IMR-90 (cell line): ENCODE data around the gene HNRNPA3. TPM values are rescaled to one million over a fixed set of nuclear protein-coding genes. Genes with fewer than 3 reads are reported as not detected.

Source experiments
- ATAC-seq: fragments of 200-7000 bp; cut with Tn5 transposase; 2 replicates; pipeline ENCODE4 v1.9.1; 2020; ENCODE audit warnings: low read depth, mild to moderate bottlenecking, moderate library complexity
- Bru-seq: library from RNA; stranded (reverse); fragments of 400-500 nt; gene quantifications from one replicate; lab custom pipeline; 2021; lab: Mats Ljungman, UMichigan
- BruChase-seq, 2 experiments: library from RNA; stranded (reverse); fragments of 400-500 nt; gene quantifications; one replicate each; lab custom pipeline; 2021; lab: Mats Ljungman, UMichigan
- BruUV-seq: library from RNA; stranded (reverse); fragments of 400-500 nt; replicated peaks from 2 replicates; lab custom pipeline; 2021; lab: Mats Ljungman, UMichigan
- CTCF ChIA-PET: fragments of 300-600 bp; formaldehyde crosslinking; extraction: SDS; loops from one replicate; lab custom pipeline; 2021; ENCODE audit warnings: antibody characterized with exemption; lab: Yijun Ruan, JAX
- POLR2A ChIA-PET: fragments of 300-600 bp; sonication (Branson Sonifier 250); formaldehyde crosslinking; loops from one replicate; lab custom pipeline; 2022; ENCODE audit warnings: antibody characterized with exemption; ENCODE audit not compliant: unreplicated experiment; lab: Charles Lee
- DNase-seq: peaks from one replicate; pipeline ENCODE4 v3.0.0; 2013
- H2AFZ ChIP-seq: replicated peaks from 2 replicates; pipeline ENCODE3; 2013; ENCODE audit warnings: low read length, mild to moderate bottlenecking; ENCODE audit not compliant: poor library complexity
- H2AK5ac ChIP-seq: 2 replicates; pipeline ENCODE4 v1.6.1; 2013; ENCODE audit warnings: low read depth, low read length, inconsistent platforms
- H2AK9ac ChIP-seq: replicated peaks from 2 replicates; pipeline ENCODE3; 2013; ENCODE audit warnings: mild to moderate bottlenecking, low read depth, low read length, moderate library complexity; ENCODE audit not compliant: poor library complexity
- H2BK120ac ChIP-seq: 2 replicates; pipeline ENCODE4 v1.6.1; 2013; ENCODE audit warnings: low read depth, low read length, inconsistent platforms
- H2BK15ac ChIP-seq: 3 replicates; pipeline ENCODE4 v1.6.1; 2013; ENCODE audit warnings: low read depth, low read length, inconsistent platforms
- H2BK20ac ChIP-seq: 2 replicates; pipeline ENCODE4 v1.6.1; 2013; ENCODE audit warnings: low read depth, mild to moderate bottlenecking, inconsistent platforms, low read length, moderate library complexity
- H2BK5ac ChIP-seq: 2 replicates; pipeline ENCODE4 v1.6.1; 2013; ENCODE audit warnings: mild to moderate bottlenecking, low read depth, low read length, inconsistent platforms; ENCODE audit not compliant: poor library complexity, severe bottlenecking
- H3K14ac ChIP-seq: replicated peaks from 2 replicates; pipeline ENCODE4 v1.6.1; 2013; ENCODE audit warnings: low read depth, low read length, inconsistent platforms
- H3K18ac ChIP-seq: 2 replicates; pipeline ENCODE4 v1.6.1; 2013; ENCODE audit warnings: low read depth, low read length, control low read depth
- H3K23ac ChIP-seq: 2 replicates; pipeline ENCODE4 v1.6.1; 2013; ENCODE audit warnings: low read depth, low read length, inconsistent platforms
- H3K27ac ChIP-seq: 2 replicates; pipeline ENCODE4 v1.5.1; 2013; ENCODE audit warnings: mild to moderate bottlenecking, control low read depth, low read length; ENCODE audit not compliant: insufficient read depth
- H3K27me3 ChIP-seq: 2 replicates; pipeline ENCODE4 v1.6.1; 2013; ENCODE audit warnings: low read length; ENCODE audit not compliant: control insufficient read depth, insufficient read depth
- H3K36me3 ChIP-seq: 2 replicates; pipeline ENCODE4 v1.6.1; 2013; ENCODE audit warnings: low read length, mixed read lengths; ENCODE audit not compliant: control insufficient read depth, insufficient read depth
- H3K4ac ChIP-seq: 2 replicates; pipeline ENCODE4 v1.6.1; 2013; ENCODE audit warnings: low read depth, low read length, inconsistent platforms
- H3K4me1 ChIP-seq: 2 replicates; pipeline ENCODE4 v1.6.1; 2013; ENCODE audit warnings: low read length, mixed read lengths; ENCODE audit not compliant: control insufficient read depth, insufficient read depth
- H3K4me2 ChIP-seq: 2 replicates; pipeline ENCODE4 v1.6.1; 2013; ENCODE audit warnings: low read depth, mild to moderate bottlenecking, control low read depth, low read length, moderate library complexity
- H3K4me3 ChIP-seq: 2 replicates; pipeline ENCODE4 v1.5.1; 2013; ENCODE audit warnings: low read depth, mild to moderate bottlenecking, control low read depth, low read length, moderate library complexity; ENCODE audit not compliant: insufficient read depth
- H3K56ac ChIP-seq: 2 replicates; pipeline ENCODE4 v1.6.1; 2013; ENCODE audit warnings: low read length, inconsistent platforms; ENCODE audit not compliant: insufficient read depth; ENCODE audit errors: extremely low read depth
- H3K79me1 ChIP-seq, 2 experiments: 2 replicates each; pipeline ENCODE4 v1.6.1; 2013; ENCODE audit warnings: low read length in 2 of 2, inconsistent platforms in 1 of 2, low read depth in 1 of 2
- H3K9ac ChIP-seq: 2 replicates; pipeline ENCODE4 v1.6.1; 2013; ENCODE audit warnings: low read depth, low read length, control low read depth
- H3K9me1 ChIP-seq: 2 replicates; pipeline ENCODE4 v1.6.1; 2013; ENCODE audit warnings: low read length, inconsistent platforms; ENCODE audit not compliant: insufficient read depth
- H3K9me3 ChIP-seq: 2 replicates; pipeline ENCODE4 v1.6.1; 2013; ENCODE audit warnings: low read length; ENCODE audit not compliant: control insufficient read depth, insufficient read depth
- H4K20me1 ChIP-seq: 2 replicates; pipeline ENCODE4 v1.6.1; 2013; ENCODE audit warnings: low read length, inconsistent platforms; ENCODE audit not compliant: insufficient read depth
- H4K5ac ChIP-seq: 2 replicates; pipeline ENCODE4 v1.6.1; 2013; ENCODE audit warnings: mild to moderate bottlenecking, low read depth, low read length, control low read depth
- H4K8ac ChIP-seq, 2 experiments: 2 replicates each; pipeline ENCODE4 v1.6.1; 2013; ENCODE audit warnings: low read depth in 2 of 2, low read length in 2 of 2, control low read depth in 1 of 2, inconsistent platforms in 1 of 2
- H4K91ac ChIP-seq: 2 replicates; pipeline ENCODE4 v1.6.1; 2013; ENCODE audit warnings: low read depth, low read length, inconsistent platforms; ENCODE audit not compliant: insufficient read depth
- BHLHE40 ChIP-seq: fragments of 150-350 bp; IDR thresholded peaks from 2 replicates; pipeline ENCODE4 v1.6.1; 2016; ENCODE audit warnings: mild to moderate bottlenecking, low read depth, low read length
- CHD1 ChIP-seq: IDR thresholded peaks from 2 replicates; pipeline ENCODE4 v1.6.1; 2012; ENCODE audit warnings: low read depth, low read length, improper control_type of control experiment
- MAFK ChIP-seq: IDR thresholded peaks from 2 replicates; pipeline ENCODE4 v1.6.1; 2012; ENCODE audit warnings: low read depth, low read length, improper control_type of control experiment
- MAZ ChIP-seq: IDR thresholded peaks from 2 replicates; pipeline ENCODE4 v1.6.1; 2012; ENCODE audit warnings: low read depth, mild to moderate bottlenecking, low read length, improper control_type of control experiment, moderate library complexity, borderline replicate concordance
- MXI1 ChIP-seq: IDR thresholded peaks from 2 replicates; pipeline ENCODE4 v1.6.1; 2012; ENCODE audit warnings: low read depth, mild to moderate bottlenecking, low read length, moderate library complexity, borderline replicate concordance
- POLR2A ChIP-seq: IDR thresholded peaks from 2 replicates; pipeline ENCODE4 v1.6.1; 2012; ENCODE audit warnings: mild to moderate bottlenecking, low read depth, low read length
- RFX5 ChIP-seq: IDR thresholded peaks from 2 replicates; pipeline ENCODE4 v1.8.0; 2012; ENCODE audit warnings: low read depth, mild to moderate bottlenecking, low read length, moderate library complexity
- WGBS, 2 experiments: methylation state at CpG; one replicate each; pipeline versions ENCODE4 v1.1.5 to v1.1.7; 2013; ENCODE audit warnings: missing lambda C conversion rate in 2 of 2; ENCODE audit not compliant: insufficient read length in 1 of 2; ENCODE audit errors: extremely low coverage in 2 of 2; 5-methylcytosine and 5-hydroxymethylcytosine counted together
- dilution Hi-C: fragments of 300-500 bp; cut with HindIII; formaldehyde crosslinking; loops from one replicate; pipeline ENCODE4 v1.14.3; 2018; ENCODE audit warnings: low sequenced_read_pairs; ENCODE audit not compliant: unreplicated experiment
- in situ Hi-C: fragments of 300-500 bp; cut with MboI; formaldehyde crosslinking; loops from 3 replicates; pipeline ENCODE4 v1.14.3; 2019; ENCODE audit warnings: low sequenced_read_pairs, inconsistent platforms, mixed read lengths
- intact Hi-C: fragments of 100-400 bp; cut with micrococcal nuclease; formaldehyde crosslinking; loops from 2 replicates; pipeline ENCODE4 v1.10.0; 2022
- long read RNA-seq: library from polyadenylated mRNA; unstranded; transcript quantifications from one replicate; pipeline ENCODE4 v2.0.0, GENCODE V29; 2021; ENCODE audit not compliant: unreplicated experiment
- polyA plus RNA-seq, 3 experiments: library from polyadenylated mRNA; depleted of rRNA; stranded (reverse); fragments of >200 nt; gene quantifications; 2 replicates each; pipeline ENCODE4 v1.2.3, GENCODE V29; 2012; ENCODE audit warnings: low replicate concordance in 1 of 3
- total RNA-seq: library from RNA; depleted of rRNA; stranded (reverse); fragments of >200 nt; gene quantifications from 2 replicates; pipeline ENCODE4 v1.2.3, GENCODE V29; 2012; rRNA removed
- TF ChIP-seq, protein P1 (sequence below): fragments of 150-350 bp; IDR thresholded peaks from 2 replicates; pipeline ENCODE4 v1.6.1; 2017; ENCODE audit warnings: mild to moderate bottlenecking, antibody characterized with exemption, low read length, low read depth

HNRNPA3 gene
- total RNA-seq: 18.6 and 35.6 TPM in 2 replicates
- polyA plus RNA-seq (2012; rRNA removed): 111 and 119 TPM in 2 replicates
- 20.4 and 31.8 TPM in 2 replicates for polyA plus RNA-seq (2012; cell fraction: cytosol; rRNA removed)
- polyA plus RNA-seq (2012; cell fraction: nucleus; rRNA removed; ENCODE audit: low replicate concordance): 9.3 and 76.5 TPM in 2 replicates
- percentile 100 among the genes with signal in this experiment for Bru-seq, nascent RNA
- percentile 100 among the genes with signal in this experiment for BruChase-seq, experiment 1, labeled RNA remaining after a 6-hour chase
- percentile 100 among the genes with signal in this experiment for BruChase-seq, experiment 2, labeled RNA remaining after a 2-hour chase
- long read RNA-seq, full-length matches to known transcripts: 60 of 97 reads
- long read RNA-seq, partial matches to known transcripts: 8 of 97 reads
- long read RNA-seq, other reads (novel, unspliced or antisense): 29 of 97 reads

DNA sequence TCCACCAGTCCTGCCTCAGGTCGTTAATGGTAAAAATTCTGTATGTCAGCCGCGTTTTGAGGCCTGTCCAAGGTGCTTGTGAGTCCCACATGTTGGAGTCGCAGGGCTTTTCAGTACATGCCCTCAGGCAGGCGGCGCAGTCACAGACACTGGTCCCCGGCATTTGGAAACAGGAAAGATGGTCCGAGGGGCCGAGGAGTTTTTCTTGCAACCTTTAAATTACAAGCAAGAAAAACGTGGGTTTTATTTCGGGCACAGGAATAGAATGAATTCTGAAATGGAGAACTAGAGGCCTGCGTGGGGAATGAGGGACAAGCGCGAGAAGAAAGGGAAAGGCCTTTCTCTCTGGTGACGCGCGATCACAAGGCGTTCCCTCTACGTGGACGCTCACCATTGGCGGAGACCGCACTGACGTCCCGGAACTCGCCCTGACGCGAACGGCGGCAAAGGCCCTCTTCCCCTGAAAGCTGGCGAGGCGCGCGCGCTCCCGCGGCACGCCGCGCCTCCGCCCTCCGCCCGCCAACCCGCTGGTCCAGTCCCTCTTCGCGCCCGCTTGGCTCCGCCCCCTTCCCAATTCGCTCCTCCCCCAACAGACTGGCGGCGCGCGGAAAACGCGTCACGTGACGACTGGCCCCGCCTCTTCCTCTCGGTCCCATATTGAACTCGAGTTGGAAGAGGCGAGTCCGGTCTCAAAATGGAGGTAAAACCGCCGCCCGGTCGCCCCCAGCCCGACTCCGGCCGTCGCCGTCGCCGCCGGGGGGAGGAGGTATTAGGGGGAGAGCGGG lies at the start of gene HNRNPA3:
TSS of gene HNRNPA3 (plus strand) at position 689 of the 785 bp plus-strand sequence. CDS start at position 695, 6 bp downstream.
- intact Hi-C loops (loop anchor here (2.0 kb wide), 1 partner anchor 31 kb away; no protein-coding TSS in a partner anchor), dilution Hi-C loops (no loop called here), in situ Hi-C loops (no loop called here)
- H3K14ac ChIP-seq: peak within 1 kb of the TSS; percentile 98
- peak within 1 kb of the TSS; percentile 98 for H3K56ac ChIP-seq
- H3K36me3 ChIP-seq: peaks cover 16% of the 10 kb centered on the region
- peak within 1 kb of the TSS; percentile 94 for H3K9ac ChIP-seq
- peak within 1 kb of the TSS; percentile 66 for H2BK120ac ChIP-seq
- peak within 1 kb of the TSS; percentile 95 for H3K4ac ChIP-seq
- peaks cover 38% of the 10 kb centered on the region for H4K20me1 ChIP-seq
- WGBS, 2 experiments: 0% methylated on average over 6 of the region's 74 CpGs; no CpG with 5 or more reads in 1 of the 2 experiments
- H3K4me1 ChIP-seq: no peaks in the 10 kb centered on the region; the same call in none of the 2 replicates
- H3K9me1 ChIP-seq: no peaks in the 10 kb centered on the region
- peak within 1 kb of the TSS; percentile 91 for H2BK5ac ChIP-seq
- DNase-seq (peak; percentile 99), ATAC-seq (peak; percentile 92)
- H4K8ac ChIP-seq: peak within 1 kb of the TSS; percentile 96 to 97
- H2BK15ac ChIP-seq: peak within 1 kb of the TSS; percentile 21; the same call in 1 of the 3 replicates
- BruUV-seq: TSS peak; percentile 97
- peak within 1 kb of the TSS; percentile 94 for H3K23ac ChIP-seq
- peaks cover 12 to 24% of the 10 kb centered on the region in 2 experiments for H3K79me1 ChIP-seq
- H3K9me3 ChIP-seq: no peaks in the 10 kb centered on the region
- peak within 1 kb of the TSS; percentile 91 for H2AFZ ChIP-seq
- TF ChIP-seq BHLHE40 (peak; percentile 57; the same call in 1 of the 2 replicates), MAZ (peak; percentile 66; the same call in 1 of the 2 replicates), MAFK (no peak), MXI1 (peak; percentile 56; the same call in 1 of the 2 replicates), POLR2A (peak; percentile 95), RFX5 (peak; percentile 57; the same call in 1 of the 2 replicates), CHD1 (no peak; the same call in 1 of the 2 replicates)
- TF ChIP-seq, protein P1, sequence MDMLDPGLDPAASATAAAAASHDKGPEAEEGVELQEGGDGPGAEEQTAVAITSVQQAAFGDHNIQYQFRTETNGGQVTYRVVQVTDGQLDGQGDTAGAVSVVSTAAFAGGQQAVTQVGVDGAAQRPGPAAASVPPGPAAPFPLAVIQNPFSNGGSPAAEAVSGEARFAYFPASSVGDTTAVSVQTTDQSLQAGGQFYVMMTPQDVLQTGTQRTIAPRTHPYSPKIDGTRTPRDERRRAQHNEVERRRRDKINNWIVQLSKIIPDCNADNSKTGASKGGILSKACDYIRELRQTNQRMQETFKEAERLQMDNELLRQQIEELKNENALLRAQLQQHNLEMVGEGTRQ: peak; percentile 90
- no peaks in the 10 kb centered on the region for H3K27me3 ChIP-seq
- POLR2A ChIA-PET: interaction anchor here (0.6 to 1.5 kb wide), 2 partner anchors 16 to 1075 kb away, joined by 5 to 6 read pairs; no protein-coding TSS in a partner anchor
- peak within 1 kb of the TSS; percentile 98 for H2AK9ac ChIP-seq
- CTCF ChIA-PET: interaction anchor here (0.6 to 1.1 kb wide), 2 partner anchors 48 to 124 kb away, joined by 3 read pairs; no protein-coding TSS in a partner anchor
- H2AK5ac ChIP-seq: peak within 1 kb of the TSS; percentile 89
- peak within 1 kb of the TSS; percentile 71 for H3K18ac ChIP-seq
- H4K5ac ChIP-seq: peak within 1 kb of the TSS; percentile 92
- H3K4me3 ChIP-seq: peak within 1 kb of the TSS; percentile 74
- H3K4me2 ChIP-seq: peak within 1 kb of the TSS; percentile 97
- H4K91ac ChIP-seq: peak within 1 kb of the TSS; percentile 94
- H2BK20ac ChIP-seq: 0 out of 2 replicates have a peak within 1 kb of the TSS, but pooled peaks have one; percentile 27
- peak within 1 kb of the TSS; percentile 94 for H3K27ac ChIP-seq
